NCI-H146 treated with DMSO at 0.1 percent for 48 hours (cell line): ENCODE measurements around the gene ADSL.
"Not testable (repeated sequence)": the region's sequence is repeated elsewhere in the genome, so short reads cannot be mapped to it uniquely, and the experiment has no call there.

ENCODE experiments used
- DNase-seq: peaks from one replicate; lab custom pipeline; 2025; ENCODE audit not compliant: unreplicated experiment; lab: John Stamatoyannopoulos, UW

The ADSL gene

GRCh38 chr22:40367342-40367741, 21.0 kb downstream of the ADSL start:
- no peak for DNase-seq

GRCh38 chr22:40368016-40368415, 21.7 kb downstream of the ADSL start:
- no peak for DNase-seq

- DNase-seq: no peak
Observed at GRCh38 chr22:40368836-40369235, 22.5 kb downstream of the ADSL start.

- DNase-seq: no peak
Observed at GRCh38 chr22:40374567-40374966, 28.3 kb downstream of the ADSL start.

GRCh38 chr22:40376149-40376548, 29.8 kb downstream of the ADSL start:
- DNase-seq: no peak

GRCh38 chr22:40377931-40378330, 31.6 kb downstream of the ADSL start:
- no peak for DNase-seq

- not testable (repeated sequence) for DNase-seq
Observed at GRCh38 chr22:40378448-40378847, 32.1 kb downstream of the ADSL start.

- DNase-seq: no peak
Observed at GRCh38 chr22:40381461-40381860, 35.2 kb downstream of the ADSL start.

GRCh38 chr22:40383905-40384304, 37.6 kb downstream of the ADSL start:
- no peak for DNase-seq

- DNase-seq: no peak
Observed at GRCh38 chr22:40385036-40385782, 38.9 kb downstream of the ADSL start.

- DNase-seq: peak; percentile 26
Observed at GRCh38 chr22:40387746-40388145, 41.4 kb downstream of the ADSL start.

- DNase-seq: no peak
Observed at GRCh38 chr22:40388231-40388630, 41.9 kb downstream of the ADSL start.

- DNase-seq: no peak
Observed at GRCh38 chr22:40391417-40391816, 45.1 kb downstream of the ADSL start.

- no peak for DNase-seq
Observed at GRCh38 chr22:40392618-40393017, 46.3 kb downstream of the ADSL start.

GRCh38 chr22:40394607-40395006, 48.3 kb downstream of the ADSL start:
- no peak for DNase-seq

GRCh38 chr22:40395607-40396006, 49.3 kb downstream of the ADSL start:
- DNase-seq: no peak

- DNase-seq: peak; percentile 36
Observed at GRCh38 chr22:40396882-40397281, 50.6 kb downstream of the ADSL start.

- no peak for DNase-seq
Observed at GRCh38 chr22:40397396-40397795, 51.1 kb downstream of the ADSL start.

GRCh38 chr22:40399621-40400020, 53.3 kb downstream of the ADSL start:
- DNase-seq: no peak

GRCh38 chr22:40400159-40400558, 53.9 kb downstream of the ADSL start:
- no peak for DNase-seq

GRCh38 chr22:40401532-40401931, 55.2 kb downstream of the ADSL start:
- no peak for DNase-seq

- DNase-seq: no peak
Observed at GRCh38 chr22:40401981-40402406, 55.7 kb downstream of the ADSL start.

GRCh38 chr22:40403141-40403540, 56.8 kb downstream of the ADSL start:
- no peak for DNase-seq
